Erythroblast (primary cell): ENCODE data around the gene BCL10.
A peak's percentile ranks its signal among the peaks of the same experiment; 100 is the strongest.

Experiments used
- DNase-seq, 2 experiments: peaks; one replicate each; lab custom pipeline; 2025; lab: John Stamatoyannopoulos, UW
- GATA1 ChIP-seq: IDR thresholded peaks from 2 replicates; pipeline ENCODE4 v1.6.1; 2011; ENCODE audit warnings: low read depth, mild to moderate bottlenecking, control low read depth, low read length, moderate library complexity
- POLR2A ChIP-seq: IDR thresholded peaks from 2 replicates; pipeline ENCODE4 v1.6.1; 2011; ENCODE audit warnings: mild to moderate bottlenecking, low read length

Gene BCL10

GRCh38 chr1:85276215-85276977 is at the start of gene BCL10:
Gene BCL10, minus strand, starts transcription at chr1:85276632. Its CDS starts 280 bp downstream, at chr1:85276352.
- peak; percentile 90 for TF ChIP-seq POLR2A
- TF ChIP-seq GATA1: no peak
- peak; percentile 98 to 99 for DNase-seq

GRCh38 chr1:85325920-85326319 is 49.5 kb upstream of the BCL10 start:
- DNase-seq: no peak
- TF ChIP-seq GATA1: no peak
- no peak for TF ChIP-seq POLR2A

- no peak for TF ChIP-seq POLR2A
- TF ChIP-seq GATA1: no peak
- DNase-seq: no peak
These were observed 47.3 kb upstream of the BCL10 start for GRCh38 chr1:85323770-85324169.

GRCh38 chr1:85322655-85323054 is 46.2 kb upstream of the BCL10 start:
- TF ChIP-seq POLR2A (no peak), GATA1 (no peak)
- no peak for DNase-seq

GRCh38 chr1:85321237-85321964 is 45.0 kb upstream of the BCL10 start:
- no peak for DNase-seq

GRCh38 chr1:85320371-85321131 is 44.1 kb upstream of the BCL10 start:
- TF ChIP-seq GATA1 (no peak), POLR2A (no peak)
- DNase-seq: no peak

More at GRCh38 chr1:85321237-85321964, 45.0 kb upstream of the BCL10 start:
- TF ChIP-seq POLR2A (no peak), GATA1 (no peak)

GRCh38 chr1:85319931-85320330 is 43.5 kb upstream of the BCL10 start:
- no peak for TF ChIP-seq POLR2A
- TF ChIP-seq GATA1: no peak

GRCh38 chr1:85319491-85319890 is 43.1 kb upstream of the BCL10 start:
- no peak for DNase-seq

More at GRCh38 chr1:85319931-85320330, 43.5 kb upstream of the BCL10 start:
- no peak for DNase-seq

GRCh38 chr1:85318217-85318616 is 41.8 kb upstream of the BCL10 start:
- DNase-seq: no peak
- TF ChIP-seq POLR2A: no peak
- TF ChIP-seq GATA1: no peak

More at GRCh38 chr1:85319491-85319890, 43.1 kb upstream of the BCL10 start:
- no peak for TF ChIP-seq POLR2A
- TF ChIP-seq GATA1: no peak

- TF ChIP-seq GATA1 (no peak), POLR2A (no peak)
These were observed 41.1 kb upstream of the BCL10 start for GRCh38 chr1:85317560-85317959.

GRCh38 chr1:85316321-85316720 is 39.9 kb upstream of the BCL10 start:
- no peak for DNase-seq

More at GRCh38 chr1:85317560-85317959, 41.1 kb upstream of the BCL10 start:
- no peak for DNase-seq

GRCh38 chr1:85315789-85316188 is 39.4 kb upstream of the BCL10 start:
- no peak for DNase-seq
- TF ChIP-seq POLR2A: no peak
- no peak for TF ChIP-seq GATA1

More at GRCh38 chr1:85316321-85316720, 39.9 kb upstream of the BCL10 start:
- TF ChIP-seq POLR2A: no peak
- no peak for TF ChIP-seq GATA1

GRCh38 chr1:85314726-85315125 is 38.3 kb upstream of the BCL10 start:
- TF ChIP-seq POLR2A (no peak), GATA1 (no peak)
- DNase-seq: no peak
